Breast epithelium (tissue), 3 donors: ENCODE data around the gene POLD1. TPM values are rescaled to one million over a fixed set of nuclear protein-coding genes. Genes with fewer than 3 reads are reported as not detected.

Source experiments
- total RNA-seq, 3 donors: library from RNA; depleted of rRNA; stranded (reverse); fragments of >200 nt; gene quantifications; one replicate each; pipeline ENCODE4 v1.1.0, GENCODE V29; 2016

The POLD1 gene
- total RNA-seq, 3 donors from 2014 or later = 13.8 to 17.3 (median 16.0) TPM

Other genes with a start within 250 kb of the POLD1 start
- not detected for gene IZUMO2, start 221.1 kb upstream of the POLD1 start, total RNA-seq
- gene MYH14, start 180.7 kb upstream of the POLD1 start, total RNA-seq = 10 to 100 TPM; 16.6 to 24.7 (median 19.3) TPM
- gene KCNC3, start 55.0 kb upstream of the POLD1 start, total RNA-seq = 1 to 10 TPM in 2 of 3 donors, under 1 TPM in 1; 0.32 to 3.7 (median 1.6) TPM
- gene NAPSA, start 18.7 kb upstream of the POLD1 start, total RNA-seq = 1 to 10 TPM in 2 of 3 donors, under 1 TPM in 1; 0.80 to 1.8 (median 1.6) TPM
- gene NR1H2, start 7.9 kb upstream of the POLD1 start, total RNA-seq = 100 to 1,000 TPM in 1 of 3 donors, 10 to 100 TPM in 2; 71.0 to 105 (median 87.5) TPM
- under 1 TPM in 1 of 3 donors, not detected in 2; 0.33 TPM for gene SPIB, start 34.6 kb downstream of the POLD1 start, total RNA-seq
- under 1 TPM in 1 of 3 donors, not detected in 2; under 0.01 TPM for gene MYBPC2, start 48.5 kb downstream of the POLD1 start, total RNA-seq
- gene EMC10, start 92.2 kb downstream of the POLD1 start, total RNA-seq = 10 to 100 TPM; 38.0 to 78.2 (median 64.6) TPM
- 1 to 10 TPM in 2 of 3 donors, under 1 TPM in 1; 0.98 to 1.3 (median 1.1) TPM for gene GARIN5A, start 92.5 kb downstream of the POLD1 start, total RNA-seq
- gene JOSD2, start 126.8 kb downstream of the POLD1 start, total RNA-seq = 10 to 100 TPM; 14.7 to 26.7 (median 20.3) TPM
- not detected for gene ASPDH, start 129.6 kb downstream of the POLD1 start, total RNA-seq
- gene LRRC4B, start 184.1 kb downstream of the POLD1 start, total RNA-seq = 1 to 10 TPM in 2 of 3 donors, under 1 TPM in 1; 0.16 to 1.3 (median 1.2) TPM